Effector memory CD4-positive, alpha-beta T cell (primary cell): ENCODE data around the gene PDE12.
A peak's percentile ranks its signal among the peaks of the same experiment; 100 is the strongest.

ENCODE experiments used
- DNase-seq, 3 donors: peaks; one replicate each; pipeline ENCODE4 v3.0.0-alpha.2; 2020
- H3K27ac ChIP-seq: 2 replicates; pipeline ENCODE4 v1.7.0; 2013; ENCODE audit warnings: mild to moderate bottlenecking, low read length, moderate library complexity; ENCODE audit not compliant: insufficient read depth, poor library complexity, severe bottlenecking
- H3K27me3 ChIP-seq: replicated peaks from 2 replicates; pipeline ENCODE4 v1.7.0; 2013; ENCODE audit warnings: mild to moderate bottlenecking, low read length; ENCODE audit not compliant: insufficient read depth, control insufficient read depth, poor library complexity, severe bottlenecking
- H3K36me3 ChIP-seq: 2 replicates; pipeline ENCODE4 v1.7.0; 2013; ENCODE audit warnings: mild to moderate bottlenecking, low read length, moderate library complexity; ENCODE audit not compliant: control insufficient read depth, insufficient read depth
- H3K4me1 ChIP-seq: 2 replicates; pipeline ENCODE4 v1.7.0; 2013; ENCODE audit warnings: low read length, mild to moderate bottlenecking; ENCODE audit not compliant: control insufficient read depth, insufficient read depth, poor library complexity, severe bottlenecking
- H3K4me3 ChIP-seq: 2 replicates; pipeline ENCODE4 v1.7.0; 2013; ENCODE audit warnings: low read length, low read depth, mild to moderate bottlenecking; ENCODE audit not compliant: insufficient read depth, poor library complexity, severe bottlenecking
- H3K9me3 ChIP-seq: 2 replicates; pipeline ENCODE4 v1.7.0; 2013; ENCODE audit warnings: mild to moderate bottlenecking, low read length, moderate library complexity; ENCODE audit not compliant: control insufficient read depth

The PDE12 gene

GRCh38 chr3:57556459-57557084, 498 bp downstream of the PDE12 start:
- Histone ChIP-seq H3K27ac (peak overlapping the region; percentile 91), H3K9me3 (no peaks in the 10 kb centered on the region), H3K4me3 (peak overlapping the region; percentile 73), H3K36me3 (peaks cover 7% of the 10 kb centered on the region), H3K27me3 (no peaks in the 10 kb centered on the region), H3K4me1 (peaks cover 25% of the 10 kb centered on the region)
- DNase-seq: peak in 1 of 3 donors; percentile 17

GRCh38 chr3:57557085-57557537, 1.0 kb downstream of the PDE12 start:
- H3K9me3 ChIP-seq: no peaks in the 10 kb centered on the region
- DNase-seq: peak in 1 of 3 donors; percentile 12
- H3K27me3 ChIP-seq: no peaks in the 10 kb centered on the region
- peaks cover 25% of the 10 kb centered on the region for H3K4me1 ChIP-seq
- peak overlapping the region; percentile 73 for H3K4me3 ChIP-seq
- peak overlapping the region; percentile 91 for H3K27ac ChIP-seq
- H3K36me3 ChIP-seq: peaks cover 7% of the 10 kb centered on the region

- no peak overlapping the region for H3K4me3 ChIP-seq
- no peak overlapping the region for H3K27ac ChIP-seq
- H3K4me1 ChIP-seq: peaks cover 25% of the 10 kb centered on the region
- H3K27me3 ChIP-seq: no peaks in the 10 kb centered on the region
- H3K36me3 ChIP-seq: peaks cover 11% of the 10 kb centered on the region
- H3K9me3 ChIP-seq: no peaks in the 10 kb centered on the region
- DNase-seq: no peak
Measured at GRCh38 chr3:57559526-57559925, 3.5 kb downstream of the PDE12 start.

GRCh38 chr3:57569859-57570450, 13.9 kb downstream of the PDE12 start:
- no peak overlapping the region for H3K27ac ChIP-seq
- H3K36me3 ChIP-seq: peaks cover 28% of the 10 kb centered on the region
- no peak for DNase-seq
- H3K9me3 ChIP-seq: no peaks in the 10 kb centered on the region
- H3K4me3 ChIP-seq: no peak overlapping the region
- H3K27me3 ChIP-seq: no peaks in the 10 kb centered on the region
- no peaks in the 10 kb centered on the region for H3K4me1 ChIP-seq

- H3K27me3 ChIP-seq: no peaks in the 10 kb centered on the region
- no peaks in the 10 kb centered on the region for H3K9me3 ChIP-seq
- H3K4me3 ChIP-seq: no peak overlapping the region
- H3K27ac ChIP-seq: no peak overlapping the region
- peaks cover 36% of the 10 kb centered on the region for H3K36me3 ChIP-seq
- no peak for DNase-seq
- no peaks in the 10 kb centered on the region for H3K4me1 ChIP-seq
Measured at GRCh38 chr3:57570878-57571277, 14.8 kb downstream of the PDE12 start.

- Histone ChIP-seq H3K4me1 (no peaks in the 10 kb centered on the region), H3K36me3 (peaks cover 38% of the 10 kb centered on the region), H3K9me3 (no peaks in the 10 kb centered on the region), H3K4me3 (no peak overlapping the region), H3K27me3 (no peaks in the 10 kb centered on the region), H3K27ac (no peak overlapping the region)
- no peak for DNase-seq
Measured at GRCh38 chr3:57572096-57572495, 16.0 kb downstream of the PDE12 start.

GRCh38 chr3:57575966-57576626, 20.0 kb downstream of the PDE12 start:
- Histone ChIP-seq H3K27ac (no peak overlapping the region), H3K27me3 (no peaks in the 10 kb centered on the region), H3K4me1 (no peaks in the 10 kb centered on the region), H3K9me3 (no peaks in the 10 kb centered on the region), H3K4me3 (no peak overlapping the region), H3K36me3 (peaks cover 49% of the 10 kb centered on the region)
- no peak for DNase-seq

GRCh38 chr3:57577801-57578200, 21.7 kb downstream of the PDE12 start:
- no peak overlapping the region for H3K4me3 ChIP-seq
- peaks cover 49% of the 10 kb centered on the region for H3K36me3 ChIP-seq
- no peak overlapping the region for H3K27ac ChIP-seq
- no peaks in the 10 kb centered on the region for H3K9me3 ChIP-seq
- H3K4me1 ChIP-seq: no peaks in the 10 kb centered on the region
- no peak for DNase-seq
- H3K27me3 ChIP-seq: no peaks in the 10 kb centered on the region

- H3K4me1 ChIP-seq: no peaks in the 10 kb centered on the region
- no peak overlapping the region for H3K27ac ChIP-seq
- DNase-seq: no peak
- H3K27me3 ChIP-seq: no peaks in the 10 kb centered on the region
- no peak overlapping the region for H3K4me3 ChIP-seq
- H3K9me3 ChIP-seq: no peaks in the 10 kb centered on the region
- peaks cover 31% of the 10 kb centered on the region for H3K36me3 ChIP-seq
Measured at GRCh38 chr3:57582474-57583168, 26.5 kb downstream of the PDE12 start.

GRCh38 chr3:57583544-57583943, 27.5 kb downstream of the PDE12 start:
- Histone ChIP-seq H3K4me1 (no peaks in the 10 kb centered on the region), H3K36me3 (peaks cover 31% of the 10 kb centered on the region), H3K4me3 (no peak overlapping the region), H3K27me3 (no peaks in the 10 kb centered on the region), H3K27ac (no peak overlapping the region), H3K9me3 (no peaks in the 10 kb centered on the region)
- DNase-seq: no peak
